Keratinocyte (primary cell): ENCODE results near the gene TMEM88. TPM values are rescaled to one million over a fixed set of nuclear protein-coding genes. Genes with fewer than 3 reads are reported as not detected.
A peak's percentile ranks its signal among the peaks of the same experiment; 100 is the strongest.

Experiments
- DNase-seq: peaks from one replicate; pipeline ENCODE4 v3.0.0-alpha.2; 2011; ENCODE audit warnings: low read depth, missing footprints, low spot score
- FAIRE-seq: peaks from 2 replicates; lab custom pipeline; 2011; peaks lifted over from hg19 to GRCh38; lab: Jason Lieb, UNC
- H2AFZ ChIP-seq: 2 replicates; pipeline ENCODE4 v1.6.0; 2012; ENCODE audit warnings: low read length, control low read depth, inconsistent platforms; ENCODE audit not compliant: control insufficient read depth
- H3K27ac ChIP-seq: 2 replicates; pipeline ENCODE4 v1.5.1; 2011; ENCODE audit warnings: low read length; ENCODE audit not compliant: control insufficient read depth, insufficient read depth
- H3K27me3 ChIP-seq: 3 replicates; pipeline ENCODE4 v1.6.0; 2011; ENCODE audit warnings: low read length; ENCODE audit not compliant: control insufficient read depth, insufficient read depth; ENCODE audit errors: extremely low read depth
- H3K36me3 ChIP-seq, 2 experiments: 2 replicates in 1 of 2; 3 replicates in 1 of 2; pipeline ENCODE4 v1.5.1; 2011; ENCODE audit warnings: low read length in 2 of 2, mild to moderate bottlenecking in 1 of 2; ENCODE audit not compliant: control insufficient read depth in 2 of 2, insufficient read depth in 2 of 2; ENCODE audit errors: extremely low read depth in 1 of 2
- H3K4me1 ChIP-seq: 3 replicates; pipeline ENCODE4 v1.5.1; 2011; ENCODE audit warnings: low read length; ENCODE audit not compliant: control insufficient read depth, insufficient read depth; ENCODE audit errors: extremely low read depth
- H3K4me2 ChIP-seq: 3 replicates; pipeline ENCODE4 v1.6.0; 2011; ENCODE audit warnings: low read depth, low read length; ENCODE audit not compliant: control insufficient read depth, insufficient read depth; ENCODE audit errors: extremely low read depth
- H3K4me3 ChIP-seq, 3 experiments: fragments of 200-600 bp in 1 of 3; sonication (generic) in 1 of 3; 2 replicates in 2 of 3; 3 replicates in 1 of 3; pipeline ENCODE4 v1.5.1; 2011 to 2016; ENCODE audit warnings: low read length in 3 of 3, mild to moderate bottlenecking in 3 of 3, control low read depth in 2 of 3, inconsistent platforms in 1 of 3, low read depth in 1 of 3, mixed read lengths in 1 of 3, mixed run types in 1 of 3, moderate library complexity in 1 of 3; ENCODE audit not compliant: control insufficient read depth in 2 of 3, insufficient read depth in 2 of 3; ENCODE audit errors: extremely low read depth in 1 of 3
- H3K79me2 ChIP-seq: 2 replicates; pipeline ENCODE4 v1.6.0; 2012; ENCODE audit warnings: low read length; ENCODE audit not compliant: control insufficient read depth, insufficient read depth
- H3K9ac ChIP-seq: 3 replicates; pipeline ENCODE4 v1.6.0; 2011; ENCODE audit warnings: low read length; ENCODE audit not compliant: control insufficient read depth, insufficient read depth; ENCODE audit errors: extremely low read depth
- H3K9me1 ChIP-seq: 3 replicates; pipeline ENCODE4 v1.6.0; 2011; ENCODE audit warnings: low read length; ENCODE audit not compliant: control insufficient read depth, insufficient read depth; ENCODE audit errors: extremely low read depth
- H3K9me3 ChIP-seq: 2 replicates; pipeline ENCODE4 v1.5.1; 2012; ENCODE audit warnings: low read depth, low read length; ENCODE audit not compliant: control insufficient read depth
- H4K20me1 ChIP-seq: 3 replicates; pipeline ENCODE4 v1.6.0; 2011; ENCODE audit warnings: low read length; ENCODE audit not compliant: control insufficient read depth, insufficient read depth; ENCODE audit errors: extremely low read depth
- EZH2 ChIP-seq: IDR thresholded peaks from one replicate; pipeline ENCODE4 v1.6.1; 2012; ENCODE audit warnings: inconsistent platforms, mild to moderate bottlenecking, low read length, moderate library complexity
- dilution Hi-C: fragments of 300-500 bp; cut with MboI; formaldehyde crosslinking; loops from one replicate; pipeline ENCODE4 v1.7.0; 2020; ENCODE audit warnings: low sequenced_read_pairs; ENCODE audit not compliant: extremely low pct_ligation_motif_present
- polyA plus RNA-seq, 5 experiments: library from polyadenylated mRNA; depleted of rRNA in 3 of 5; stranded (reverse) in 3 of 5; stranded (forward) in 1 of 5; unstranded in 1 of 5; fragments of >200 nt; gene quantifications; 1 replicate in 1 of 5; 2 replicates in 3 of 5; 3 replicates in 1 of 5; pipeline versions ENCODE4 v1.2.1 to v1.2.3, GENCODE V29; 2011 to 2012; ENCODE audit warnings: missing spikeins in 2 of 5, low read depth in 1 of 5, low replicate concordance in 1 of 5
- TF ChIP-seq, protein P1 (sequence below), 3 experiments: IDR thresholded peaks in 1 of 3; conservative IDR thresholded peaks in 1 of 3; optimal IDR thresholded peaks in 1 of 3; 2 replicates in 2 of 3; 3 replicates in 1 of 3; pipeline versions ENCODE3 to v1.5.1; 2011; ENCODE audit warnings: low read length in 3 of 3, mild to moderate bottlenecking in 3 of 3, moderate library complexity in 2 of 3, control low read depth in 1 of 3, inconsistent platforms in 1 of 3; ENCODE audit not compliant: insufficient read depth in 2 of 3; ENCODE audit errors: extremely low read depth in 1 of 3

Gene TMEM88
- polyA plus RNA-seq, 1 donor (not counting 4 experiments of a cell fraction or from before 2014, with no cell fraction given), result 0.45 TPM

DNA sequence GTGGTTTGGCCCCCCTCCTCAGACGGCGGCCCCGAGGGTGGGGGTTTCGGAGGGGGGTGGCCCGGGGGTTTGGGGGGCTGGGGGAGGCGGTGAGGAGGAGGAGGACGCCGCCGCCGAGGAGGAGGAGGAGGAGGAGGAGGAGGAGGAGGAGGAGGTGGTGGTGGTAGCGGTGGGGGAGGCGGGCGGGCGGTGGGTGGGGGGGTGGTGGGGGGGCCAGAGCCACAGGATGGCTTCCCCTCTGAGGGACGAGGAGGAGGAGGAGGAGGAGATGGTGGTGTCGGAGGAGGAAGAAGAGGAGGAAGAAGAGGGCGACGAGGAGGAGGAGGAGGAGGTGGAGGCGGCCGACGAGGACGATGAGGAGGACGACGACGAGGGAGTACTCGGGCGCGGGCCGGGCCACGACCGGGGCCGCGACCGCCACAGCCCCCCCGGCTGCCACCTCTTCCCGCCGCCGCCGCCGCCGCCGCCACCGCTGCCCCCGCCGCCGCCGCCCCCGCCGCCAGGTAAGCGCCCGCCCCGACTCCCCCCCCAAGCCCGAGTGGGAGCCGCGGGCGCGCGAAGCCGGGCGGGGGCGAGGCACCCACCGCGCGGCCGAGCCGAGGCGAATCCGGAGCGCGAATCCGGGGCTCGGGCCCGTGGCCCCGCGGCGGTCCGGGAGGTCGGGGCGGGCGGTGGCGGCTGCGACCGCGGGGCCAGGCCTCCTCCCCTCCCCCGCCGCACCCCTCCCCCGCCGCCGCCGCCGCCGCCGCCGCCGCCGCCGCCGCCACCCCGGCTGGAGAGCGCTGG, 29.9 kb downstream of the TMEM88 start:
- peak overlapping the region in 2 of 3 experiments; percentile 76 to 86 for H3K4me3 ChIP-seq
- no peak for DNase-seq
- peak overlapping the region; percentile 89 for H3K27ac ChIP-seq
- peaks cover 48% of the 10 kb centered on the region for H3K4me1 ChIP-seq
- no peak for FAIRE-seq
- no peaks in the 10 kb centered on the region for H3K9me1 ChIP-seq
- H3K36me3 ChIP-seq, result peaks cover 5 to 15% of the 10 kb centered on the region in 2 experiments
- dilution Hi-C loops, result no loop called here
- no peaks in the 10 kb centered on the region for H3K27me3 ChIP-seq
- no peaks in the 10 kb centered on the region for H3K9me3 ChIP-seq
- H4K20me1 ChIP-seq, result no peaks in the 10 kb centered on the region
- H3K9ac ChIP-seq, result peak overlapping the region; percentile 86
- no peak overlapping the region for H3K4me2 ChIP-seq
- peaks cover 17% of the 10 kb centered on the region for H3K79me2 ChIP-seq
- no peak overlapping the region for H2AFZ ChIP-seq
- no peak for TF ChIP-seq EZH2
- TF ChIP-seq, protein P1, sequence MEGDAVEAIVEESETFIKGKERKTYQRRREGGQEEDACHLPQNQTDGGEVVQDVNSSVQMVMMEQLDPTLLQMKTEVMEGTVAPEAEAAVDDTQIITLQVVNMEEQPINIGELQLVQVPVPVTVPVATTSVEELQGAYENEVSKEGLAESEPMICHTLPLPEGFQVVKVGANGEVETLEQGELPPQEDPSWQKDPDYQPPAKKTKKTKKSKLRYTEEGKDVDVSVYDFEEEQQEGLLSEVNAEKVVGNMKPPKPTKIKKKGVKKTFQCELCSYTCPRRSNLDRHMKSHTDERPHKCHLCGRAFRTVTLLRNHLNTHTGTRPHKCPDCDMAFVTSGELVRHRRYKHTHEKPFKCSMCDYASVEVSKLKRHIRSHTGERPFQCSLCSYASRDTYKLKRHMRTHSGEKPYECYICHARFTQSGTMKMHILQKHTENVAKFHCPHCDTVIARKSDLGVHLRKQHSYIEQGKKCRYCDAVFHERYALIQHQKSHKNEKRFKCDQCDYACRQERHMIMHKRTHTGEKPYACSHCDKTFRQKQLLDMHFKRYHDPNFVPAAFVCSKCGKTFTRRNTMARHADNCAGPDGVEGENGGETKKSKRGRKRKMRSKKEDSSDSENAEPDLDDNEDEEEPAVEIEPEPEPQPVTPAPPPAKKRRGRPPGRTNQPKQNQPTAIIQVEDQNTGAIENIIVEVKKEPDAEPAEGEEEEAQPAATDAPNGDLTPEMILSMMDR (optimal IDR thresholded peaks at IDR 0.05 in 1 of 3, IDR thresholded peaks at IDR 0.05 in 1 of 3, conservative IDR thresholded peaks at IDR 0.05 in 1 of 3; ENCODE audit: extremely low read depth in 1 of 3, insufficient read depth in 2 of 3, low read length in 3 of 3), result no peak

DNA sequence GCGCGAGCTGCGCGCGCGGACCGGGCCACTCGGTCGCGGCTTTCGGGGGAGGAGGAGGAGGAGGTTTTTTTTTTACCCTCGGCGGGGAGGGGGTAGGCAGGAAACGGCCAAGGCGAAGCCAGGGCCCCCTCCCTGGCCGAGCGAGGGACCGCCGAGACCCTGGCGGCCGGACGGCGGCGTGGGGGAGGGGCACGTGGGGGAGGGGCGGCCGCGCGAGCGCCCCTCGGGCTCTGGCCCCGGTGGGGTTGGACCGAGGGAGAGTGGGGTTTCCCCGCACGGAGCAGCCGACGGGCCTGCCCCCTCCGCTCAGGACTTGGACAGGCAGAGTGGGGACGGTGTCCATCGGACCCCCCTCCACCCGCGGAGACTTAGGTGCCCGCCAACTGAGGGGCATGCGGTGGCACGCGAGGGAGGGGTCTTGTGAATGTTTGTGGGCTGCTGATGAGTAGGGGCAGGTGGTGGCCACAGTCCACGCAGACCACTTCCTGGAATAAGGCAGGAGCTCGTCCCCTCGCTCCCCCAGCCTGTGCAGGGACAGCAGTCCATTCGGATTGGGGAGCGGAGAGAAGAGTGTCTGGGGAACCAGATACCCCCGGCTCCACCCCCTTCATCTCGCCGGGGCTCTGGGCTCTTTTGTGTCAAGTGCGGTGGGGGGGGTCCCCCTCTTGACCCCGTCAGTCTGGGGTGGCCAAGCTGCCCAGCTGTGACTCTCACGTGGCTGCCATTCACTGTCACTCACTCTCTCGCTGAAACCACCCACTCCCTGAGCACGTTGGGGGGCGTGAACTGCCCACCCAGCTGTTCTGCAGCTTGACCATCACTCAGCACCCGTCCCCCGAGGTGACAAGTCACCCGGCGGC, 30.7 kb downstream of the TMEM88 start:
- dilution Hi-C loops, result no loop called here
- Histone ChIP-seq H3K79me2 (peaks cover 18% of the 10 kb centered on the region), H3K4me1 (peaks cover 48% of the 10 kb centered on the region), H4K20me1 (no peaks in the 10 kb centered on the region), H3K4me3 (peak overlapping the region; percentile 61 to 86 (median 76)), H2AFZ (no peak overlapping the region), H3K9me3 (no peaks in the 10 kb centered on the region), H3K27ac (peak overlapping the region; percentile 89), H3K9me1 (no peaks in the 10 kb centered on the region), H3K4me2 (peak overlapping the region; percentile 88), H3K36me3 (peaks cover 5 to 19% of the 10 kb centered on the region in 2 experiments), H3K27me3 (no peaks in the 10 kb centered on the region), H3K9ac (peak overlapping the region; percentile 86)
- FAIRE-seq (no peak), DNase-seq (no peak)
- no peak for TF ChIP-seq EZH2
- TF ChIP-seq, protein P1 (optimal IDR thresholded peaks at IDR 0.05 in 1 of 3, IDR thresholded peaks at IDR 0.05 in 1 of 3, conservative IDR thresholded peaks at IDR 0.05 in 1 of 3; ENCODE audit: extremely low read depth in 1 of 3, insufficient read depth in 2 of 3, low read length in 3 of 3), result peak in 1 of 3 experiments; percentile 18
